GM21825 (cell line): ENCODE results near the gene SLC17A2.
"Not testable (repeated sequence)": the region's sequence is repeated elsewhere in the genome, so short reads cannot be mapped to it uniquely, and the experiment has no call there.

Experiments used
- ATAC-seq: cut with Tn5 transposase; IDR thresholded peaks from one replicate; pipeline ENCODE4 v1.9.1; 2021; ENCODE audit warnings: mild to moderate bottlenecking, moderate library complexity; ENCODE audit not compliant: unreplicated experiment

SLC17A2 gene

GRCh38 chr6:25952535-25952934 lies 22.0 kb upstream of the SLC17A2 start:
- no peak for ATAC-seq

GRCh38 chr6:25951296-25952032 lies 21.0 kb upstream of the SLC17A2 start:
- no peak for ATAC-seq

GRCh38 chr6:25950297-25950696 lies 19.8 kb upstream of the SLC17A2 start:
- ATAC-seq = no peak

- no peak for ATAC-seq
Observed at GRCh38 chr6:25949695-25950094, 19.2 kb upstream of the SLC17A2 start.

GRCh38 chr6:25947492-25947891 lies 17.0 kb upstream of the SLC17A2 start:
- not testable (repeated sequence) for ATAC-seq

GRCh38 chr6:25946631-25947030 lies 16.1 kb upstream of the SLC17A2 start:
- ATAC-seq = no peak

- ATAC-seq = not testable (repeated sequence)
Observed at GRCh38 chr6:25945738-25946137, 15.2 kb upstream of the SLC17A2 start.

GRCh38 chr6:25944688-25945574 lies 14.4 kb upstream of the SLC17A2 start:
- ATAC-seq = peak; percentile 94

- no peak for ATAC-seq
Observed at GRCh38 chr6:25943887-25944286, 13.4 kb upstream of the SLC17A2 start.

- no peak for ATAC-seq
Observed at GRCh38 chr6:25942561-25943147, 12.2 kb upstream of the SLC17A2 start.

GRCh38 chr6:25939593-25939992 lies 9.1 kb upstream of the SLC17A2 start:
- ATAC-seq = no peak

GRCh38 chr6:25935953-25936352 lies 5.5 kb upstream of the SLC17A2 start:
- ATAC-seq = no peak

- ATAC-seq = no peak
Observed at GRCh38 chr6:25934735-25935313, 4.3 kb upstream of the SLC17A2 start.

- ATAC-seq = no peak
Observed at GRCh38 chr6:25934156-25934555, 3.7 kb upstream of the SLC17A2 start.

- ATAC-seq = no peak
Observed at GRCh38 chr6:25931411-25931709, 869 bp upstream of the SLC17A2 start.

GRCh38 chr6:25929785-25930184 lies 706 bp downstream of the SLC17A2 start:
- not testable (repeated sequence) for ATAC-seq

GRCh38 chr6:25928562-25929324 lies 1.7 kb downstream of the SLC17A2 start:
- ATAC-seq = no peak

GRCh38 chr6:25927756-25928216 lies 2.7 kb downstream of the SLC17A2 start:
- ATAC-seq = no peak

GRCh38 chr6:25927178-25927577 lies 3.3 kb downstream of the SLC17A2 start:
- ATAC-seq = no peak

- no peak for ATAC-seq
Observed at GRCh38 chr6:25925876-25926275, 4.6 kb downstream of the SLC17A2 start.

GRCh38 chr6:25922301-25922700 lies 8.2 kb downstream of the SLC17A2 start:
- ATAC-seq = no peak
